GM12864 (cell line): Measurements from ENCODE around the gene SMARCAL1.

Experiments
- DNase-seq: peaks from one replicate; pipeline ENCODE4 v3.0.0-alpha.2; 2011; ENCODE audit warnings: low read depth
- H3K4me3 ChIP-seq: 2 replicates; pipeline ENCODE4 v1.5.1; 2011; ENCODE audit warnings: mild to moderate bottlenecking, low read depth, low read length, control low read depth
- CTCF ChIP-seq: IDR thresholded peaks from 2 replicates; pipeline ENCODE4 v1.5.1; 2011; ENCODE audit warnings: low read depth, mild to moderate bottlenecking, moderate library complexity, low read length, control low read depth, inconsistent platforms; ENCODE audit errors: missing control alignments

SMARCAL1 gene

GRCh38 chr2:216450784-216451183, 38.5 kb downstream of the SMARCAL1 start:
- no peak overlapping the region for H3K4me3 ChIP-seq
- TF ChIP-seq CTCF: no peak
- DNase-seq: no peak

GRCh38 chr2:216453955-216454614, 41.8 kb downstream of the SMARCAL1 start:
- H3K4me3 ChIP-seq: no peak overlapping the region

GRCh38 chr2:216463148-216463547, 50.9 kb downstream of the SMARCAL1 start:
- DNase-seq: no peak
- no peak for TF ChIP-seq CTCF
- H3K4me3 ChIP-seq: no peak overlapping the region

More at GRCh38 chr2:216453955-216454614, 41.8 kb downstream of the SMARCAL1 start:
- DNase-seq: no peak
- no peak for TF ChIP-seq CTCF

GRCh38 chr2:216464104-216464720, 51.9 kb downstream of the SMARCAL1 start:
- H3K4me3 ChIP-seq: no peak overlapping the region
- TF ChIP-seq CTCF: no peak
- DNase-seq: no peak

- H3K4me3 ChIP-seq: no peak overlapping the region
- no peak for DNase-seq
- no peak for TF ChIP-seq CTCF
These were observed 53.4 kb downstream of the SMARCAL1 start for GRCh38 chr2:216465579-216466195.

- DNase-seq: no peak
- no peak overlapping the region for H3K4me3 ChIP-seq
- no peak for TF ChIP-seq CTCF
These were observed 55.6 kb downstream of the SMARCAL1 start for GRCh38 chr2:216467845-216468244.
